Cardiac fibroblast (primary cell): ENCODE data around the gene NOXA1.

Experiments
- DNase-seq, 2 donors: peaks; one replicate each; pipeline versions ENCODE4 v3.0.0 to v3.0.0-alpha.2; 2010; ENCODE audit warnings: low read depth in 2 of 2
- H3K4me3 ChIP-seq, 2 donors: replicated peaks in 1 of 2; 1 replicate in 1 of 2; 2 replicates in 1 of 2; pipeline ENCODE4 v1.5.1; 2011; ENCODE audit warnings: low read depth in 2 of 2, low read length in 2 of 2, mild to moderate bottlenecking in 2 of 2, moderate library complexity in 1 of 2
- CTCF ChIP-seq: IDR thresholded peaks from one replicate; pipeline ENCODE4 v1.5.1; 2011; ENCODE audit warnings: low read depth, mild to moderate bottlenecking, low read length, inconsistent platforms

The NOXA1 gene

GRCh38 chr9:137467161-137467581 lies 44.0 kb downstream of the NOXA1 start:
- no peak for DNase-seq
- TF ChIP-seq CTCF, result no peak

GRCh38 chr9:137467896-137468295 lies 44.7 kb downstream of the NOXA1 start:
- H3K4me3 ChIP-seq, result no peak overlapping the region
- DNase-seq, result no peak
- TF ChIP-seq CTCF, result no peak

More at GRCh38 chr9:137467161-137467581, 44.0 kb downstream of the NOXA1 start:
- no peak overlapping the region for H3K4me3 ChIP-seq

- DNase-seq, result no peak
- H3K4me3 ChIP-seq, result no peak overlapping the region
- no peak for TF ChIP-seq CTCF
These were observed 47.6 kb downstream of the NOXA1 start for GRCh38 chr9:137470785-137471184.

GRCh38 chr9:137474271-137474670 lies 51.1 kb downstream of the NOXA1 start:
- TF ChIP-seq CTCF, result no peak
- DNase-seq, result no peak
- no peak overlapping the region for H3K4me3 ChIP-seq

- DNase-seq, result no peak
- H3K4me3 ChIP-seq, result no peak overlapping the region
- no peak for TF ChIP-seq CTCF
These were observed 52.5 kb downstream of the NOXA1 start for GRCh38 chr9:137475666-137476065.

- TF ChIP-seq CTCF, result no peak
- H3K4me3 ChIP-seq, result no peak overlapping the region
- no peak for DNase-seq
These were observed 53.7 kb downstream of the NOXA1 start for GRCh38 chr9:137476856-137477255.
